ENCODE measurements around the gene TMTC1.

The TMTC1 gene

DNA sequence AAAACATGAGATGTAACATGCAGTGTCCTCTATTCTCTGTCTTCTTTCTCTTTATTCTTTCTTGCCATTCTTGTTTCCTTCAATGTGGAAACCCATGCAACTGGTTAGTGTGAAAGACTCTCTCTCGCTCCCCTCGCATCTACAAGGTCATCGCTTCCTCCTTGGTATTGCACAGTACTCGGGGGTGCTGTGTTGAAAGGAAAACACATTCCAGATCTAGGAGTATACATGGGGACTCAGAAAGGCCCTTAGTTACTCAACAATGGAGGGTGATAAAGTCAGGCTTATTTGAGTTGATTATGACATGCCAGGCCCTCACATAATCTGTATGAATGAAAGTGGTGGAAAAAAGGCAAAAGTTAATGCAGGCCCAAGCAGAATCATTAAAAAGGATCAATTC is 210.8 kb downstream of the TMTC1 start:
- TF ChIP-seq ISL1 (CRISPR knock-in tag; IDR thresholded peaks at IDR 0.05) (no peak), PATZ1 (CRISPR knock-in tag; IDR thresholded peaks at IDR 0.05; ENCODE audit: borderline replicate concordance) (no peak), ZNF70 (CRISPR knock-in tag; IDR thresholded peaks at IDR 0.05) (no peak), BACH2 (CRISPR knock-in tag; IDR thresholded peaks at IDR 0.05; ENCODE audit: borderline replicate concordance) (no peak), OSR1 (CRISPR knock-in tag; IDR thresholded peaks at IDR 0.05) (no peak), ESRRG (CRISPR knock-in tag; IDR thresholded peaks at IDR 0.05) (no peak), PPARA (CRISPR knock-in tag; IDR thresholded peaks at IDR 0.05; ENCODE audit: borderline replicate concordance) (no peak), ZFP3 (CRISPR knock-in tag; IDR thresholded peaks at IDR 0.05) (no peak), POU6F1 (CRISPR knock-in tag; IDR thresholded peaks at IDR 0.05; ENCODE audit: borderline replicate concordance, low read depth) (no peak), ZNF8 (CRISPR knock-in tag; IDR thresholded peaks at IDR 0.05) (no peak), TOX (CRISPR knock-in tag; IDR thresholded peaks at IDR 0.05; ENCODE audit: borderline replicate concordance) (no peak), RARB (CRISPR knock-in tag; IDR thresholded peaks at IDR 0.05) (no peak)
- ATAC-seq: no peak

DNA sequence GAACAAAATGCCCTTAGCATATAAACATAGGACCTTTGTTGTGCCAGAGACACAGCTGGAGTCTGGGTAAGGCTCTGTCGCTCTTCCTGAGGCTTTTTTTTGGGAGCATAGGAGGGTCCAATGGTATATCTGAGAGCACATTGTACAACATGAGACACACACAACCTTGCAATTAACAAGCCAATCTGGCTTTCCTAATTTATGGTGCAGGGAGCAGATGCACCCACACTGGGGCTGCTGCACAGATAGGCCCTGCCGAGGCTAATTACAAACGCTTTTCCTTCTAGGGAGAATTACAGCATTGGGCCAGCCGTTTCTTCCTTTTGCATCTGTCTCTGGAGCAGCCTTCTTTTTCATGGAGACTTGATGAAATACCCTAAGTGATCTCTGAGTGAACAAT is 211.3 kb downstream of the TMTC1 start:
- TF ChIP-seq BACH2 (CRISPR knock-in tag; IDR thresholded peaks at IDR 0.05; ENCODE audit: borderline replicate concordance): no peak
- no peak for TF ChIP-seq PATZ1 (CRISPR knock-in tag; IDR thresholded peaks at IDR 0.05; ENCODE audit: borderline replicate concordance)
- no peak for ATAC-seq

DNA sequence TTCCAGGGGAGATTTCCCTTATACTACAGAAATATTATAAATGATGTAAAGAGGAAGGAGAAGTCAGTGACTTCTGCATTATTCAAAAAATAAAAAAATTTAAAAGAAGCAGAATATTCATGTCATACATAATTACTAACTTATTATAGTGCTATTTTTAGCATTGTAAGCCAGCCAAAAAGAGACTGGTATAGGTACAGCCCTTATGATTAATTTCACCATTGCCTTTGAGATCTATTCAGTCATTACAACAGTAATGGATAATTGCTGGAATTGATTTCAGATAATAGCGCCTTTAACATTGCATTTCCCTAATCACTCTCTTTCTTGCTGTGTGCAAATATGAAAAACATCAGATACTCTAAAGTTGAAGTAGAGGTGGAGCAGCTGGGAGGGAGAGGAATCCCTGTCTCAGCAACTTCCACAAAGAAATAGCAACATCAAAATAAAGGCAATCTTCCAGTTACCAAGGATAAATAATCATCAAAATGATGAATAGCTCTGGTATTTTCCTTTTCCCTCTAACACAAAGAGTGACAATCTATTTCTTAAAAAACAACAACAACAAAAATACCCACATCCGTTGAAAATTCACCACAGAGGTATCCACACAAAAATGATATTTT is 214.5 kb downstream of the TMTC1 start:
- TF ChIP-seq POU6F1 (CRISPR knock-in tag; IDR thresholded peaks at IDR 0.05; ENCODE audit: borderline replicate concordance, low read depth) (no peak), ZFP30 (CRISPR knock-in tag; IDR thresholded peaks at IDR 0.05) (no peak), TSHZ2 (CRISPR knock-in tag; IDR thresholded peaks at IDR 0.05) (no peak), ZFP3 (CRISPR knock-in tag; IDR thresholded peaks at IDR 0.05) (no peak)
- ATAC-seq: no peak

DNA sequence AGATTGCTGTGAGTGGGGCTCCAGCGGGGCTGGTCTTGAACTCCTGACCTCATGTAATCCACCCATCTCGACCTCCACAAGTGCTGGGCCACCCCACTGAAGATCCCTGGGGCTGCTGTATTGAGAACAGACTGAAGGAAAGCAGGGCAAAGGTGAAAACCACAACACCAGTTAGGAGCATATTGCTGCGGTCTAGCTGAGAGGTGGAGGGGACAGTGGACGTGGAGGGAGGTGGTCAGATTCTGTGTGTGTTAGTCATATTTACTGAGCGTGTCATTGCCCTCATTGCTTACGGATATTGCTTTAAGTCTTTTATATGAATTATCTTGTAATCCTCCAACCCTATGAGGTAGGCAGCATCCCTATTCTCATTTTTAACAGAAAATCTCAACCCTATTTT is 217.3 kb downstream of the TMTC1 start:
- TF ChIP-seq ZNF565 (CRISPR knock-in tag; conservative IDR thresholded peaks at IDR 0.05; ENCODE audit: low read depth) (no peak), ESRRG (CRISPR knock-in tag; IDR thresholded peaks at IDR 0.05) (no peak)

DNA sequence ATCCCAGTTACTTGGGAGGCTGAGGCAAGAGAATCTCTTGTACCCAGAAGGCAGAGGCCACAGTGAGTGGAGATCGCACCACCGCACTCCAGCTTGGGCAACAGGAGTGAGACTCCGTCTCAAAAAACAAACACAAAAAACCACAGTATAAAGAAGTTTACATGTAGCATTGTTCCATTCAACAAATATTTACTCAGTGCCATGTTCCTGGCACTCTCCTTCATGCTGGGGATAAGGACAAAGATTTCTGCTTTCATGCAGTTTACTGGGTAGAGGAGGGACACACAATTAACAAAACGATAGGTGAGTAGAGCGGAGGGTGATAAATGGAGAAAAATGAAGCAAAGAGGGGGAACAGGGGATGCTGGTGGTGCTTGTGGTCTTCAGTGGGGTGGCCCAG is 218.0 kb downstream of the TMTC1 start:
- no peak for ATAC-seq
- TF ChIP-seq PATZ1 (CRISPR knock-in tag; IDR thresholded peaks at IDR 0.05; ENCODE audit: borderline replicate concordance) (no peak), CSRNP3 (CRISPR knock-in tag; IDR thresholded peaks at IDR 0.05) (no peak), ZFP30 (CRISPR knock-in tag; IDR thresholded peaks at IDR 0.05) (no peak), ZNF70 (CRISPR knock-in tag; IDR thresholded peaks at IDR 0.05) (no peak), BACH2 (CRISPR knock-in tag; IDR thresholded peaks at IDR 0.05; ENCODE audit: borderline replicate concordance) (no peak), POU6F1 (CRISPR knock-in tag; IDR thresholded peaks at IDR 0.05; ENCODE audit: borderline replicate concordance, low read depth) (no peak), OSR1 (CRISPR knock-in tag; IDR thresholded peaks at IDR 0.05) (no peak), PPARA (CRISPR knock-in tag; IDR thresholded peaks at IDR 0.05; ENCODE audit: borderline replicate concordance) (no peak), SNAI2 (CRISPR knock-in tag; IDR thresholded peaks at IDR 0.05) (no peak)

More for the DNA sequence above, 217.3 kb downstream of the TMTC1 start:
- ATAC-seq: no peak
